Neural crest cell (in vitro differentiated cells): ENCODE data around the gene CYP24A1. TPM values are rescaled to one million over a fixed set of nuclear protein-coding genes. Genes with fewer than 3 reads are reported as not detected.

ENCODE experiments used
- DNase-seq: peaks from one replicate; pipeline ENCODE4 v3.0.0; 2021; ENCODE audit warnings: low read depth, mixed read lengths, low spot score
- H3K27ac Mint-ChIP-seq: one replicate; pipeline ENCODE4 v1.8.0; 2021; ENCODE audit warnings: mild to moderate bottlenecking, mixed read lengths; ENCODE audit not compliant: unreplicated experiment
- H3K27me3 Mint-ChIP-seq: 2 replicates; pipeline ENCODE4 v1.8.0; 2021; ENCODE audit warnings: low read depth, mild to moderate bottlenecking, mixed read lengths
- H3K36me3 Mint-ChIP-seq: 2 replicates; pipeline ENCODE4 v1.8.0; 2021; ENCODE audit warnings: low read depth, mild to moderate bottlenecking, mixed read lengths
- H3K4me1 Mint-ChIP-seq: 2 replicates; pipeline ENCODE4 v1.8.0; 2021; ENCODE audit warnings: mixed read lengths
- H3K4me3 Mint-ChIP-seq: one replicate; pipeline ENCODE4 v1.8.0; 2021; ENCODE audit warnings: mild to moderate bottlenecking, mixed read lengths
- H3K9me3 Mint-ChIP-seq: 2 replicates; pipeline ENCODE4 v1.8.0; 2021; ENCODE audit warnings: mixed read lengths
- CTCF ChIP-seq: fragments of 200-600 bp; sonication (generic); conservative IDR thresholded peaks from 2 replicates; pipeline ENCODE4 v1.5.0; 2021; ENCODE audit warnings: antibody characterized with exemption, mild to moderate bottlenecking
- total RNA-seq: library from RNA; stranded (reverse); gene quantifications from 2 replicates; pipeline ENCODE4 v1.2.1, GENCODE V29; 2021

CYP24A1 gene
- total RNA-seq, 1 donor from 2014 or later, result 0.93 TPM

- H3K4me1 Mint-ChIP-seq, result peaks cover 12% of the 10 kb centered on the region
- no peak overlapping the region for H3K27ac Mint-ChIP-seq
- no peaks in the 10 kb centered on the region for H3K36me3 Mint-ChIP-seq
- no peak for DNase-seq
- peaks cover 3% of the 10 kb centered on the region for H3K27me3 Mint-ChIP-seq
- no peaks in the 10 kb centered on the region for H3K9me3 Mint-ChIP-seq
- no peak for TF ChIP-seq CTCF
- H3K4me3 Mint-ChIP-seq, result no peak overlapping the region
Measured at GRCh38 chr20:54161821-54162149, 12.0 kb downstream of the CYP24A1 start.

GRCh38 chr20:54161008-54161820 is 12.6 kb downstream of the CYP24A1 start:
- peaks cover 3% of the 10 kb centered on the region for H3K27me3 Mint-ChIP-seq
- DNase-seq, result no peak
- no peak overlapping the region for H3K4me3 Mint-ChIP-seq
- H3K4me1 Mint-ChIP-seq, result peaks cover 12% of the 10 kb centered on the region
- H3K27ac Mint-ChIP-seq, result no peak overlapping the region
- no peaks in the 10 kb centered on the region for H3K9me3 Mint-ChIP-seq
- H3K36me3 Mint-ChIP-seq, result no peaks in the 10 kb centered on the region
- no peak for TF ChIP-seq CTCF

- H3K4me3 Mint-ChIP-seq, result no peak overlapping the region
- H3K4me1 Mint-ChIP-seq, result peaks cover 12% of the 10 kb centered on the region
- no peak for DNase-seq
- peaks cover 3% of the 10 kb centered on the region for H3K27me3 Mint-ChIP-seq
- no peak overlapping the region for H3K27ac Mint-ChIP-seq
- no peaks in the 10 kb centered on the region for H3K9me3 Mint-ChIP-seq
- no peaks in the 10 kb centered on the region for H3K36me3 Mint-ChIP-seq
- no peak for TF ChIP-seq CTCF
Measured at GRCh38 chr20:54160065-54161007, 13.4 kb downstream of the CYP24A1 start.

GRCh38 chr20:54158856-54159418 is 14.8 kb downstream of the CYP24A1 start:
- no peak overlapping the region for H3K27ac Mint-ChIP-seq
- H3K4me1 Mint-ChIP-seq, result peaks cover 12% of the 10 kb centered on the region
- no peak for TF ChIP-seq CTCF
- H3K27me3 Mint-ChIP-seq, result peaks cover 3% of the 10 kb centered on the region
- H3K9me3 Mint-ChIP-seq, result no peaks in the 10 kb centered on the region
- H3K36me3 Mint-ChIP-seq, result no peaks in the 10 kb centered on the region
- H3K4me3 Mint-ChIP-seq, result no peak overlapping the region
- no peak for DNase-seq

GRCh38 chr20:54158226-54158625 is 15.6 kb downstream of the CYP24A1 start:
- no peak overlapping the region for H3K4me3 Mint-ChIP-seq
- no peak for DNase-seq
- H3K27me3 Mint-ChIP-seq, result peaks cover 3% of the 10 kb centered on the region
- H3K27ac Mint-ChIP-seq, result no peak overlapping the region
- TF ChIP-seq CTCF, result no peak
- peaks cover 12% of the 10 kb centered on the region for H3K4me1 Mint-ChIP-seq
- H3K9me3 Mint-ChIP-seq, result no peaks in the 10 kb centered on the region
- no peaks in the 10 kb centered on the region for H3K36me3 Mint-ChIP-seq
